Endothelial cell of umbilical vein (primary cell): ENCODE results near the gene OSER1. TPM values are rescaled to one million over a fixed set of nuclear protein-coding genes. Genes with fewer than 3 reads are reported as not detected.

Experiments
- BruUV-seq: library from RNA; stranded (reverse); fragments of 400-500 nt; replicated peaks from 2 replicates; lab custom pipeline; 2021; lab: Mats Ljungman, UMichigan
- CTCF ChIA-PET: fragments of 300-600, 350-600 bp; sonication (Branson Sonifier 250); formaldehyde crosslinking; loops from one replicate; lab custom pipeline; 2021; ENCODE audit warnings: antibody characterized with exemption, inconsistent platforms; lab: Charles Lee
- POLR2A ChIA-PET: fragments of 300-600, 350-600 bp; sonication (Branson Sonifier 250); formaldehyde crosslinking; loops from one replicate; lab custom pipeline; 2021; ENCODE audit warnings: antibody characterized with exemption, inconsistent platforms; lab: Charles Lee
- DNase-seq: peaks from one replicate; pipeline ENCODE4 v3.0.0-alpha.2; 2011; ENCODE audit warnings: low read depth, low spot score
- FAIRE-seq: peaks from 2 replicates; lab custom pipeline; 2011; peaks lifted over from hg19 to GRCh38; lab: Jason Lieb, UNC
- H2AFZ ChIP-seq: 2 replicates; pipeline ENCODE4 v1.6.0; 2012; ENCODE audit warnings: low read depth, low read length, control low read depth, inconsistent platforms
- H3K27ac ChIP-seq: 2 replicates; pipeline ENCODE4 v1.5.1; 2011; ENCODE audit warnings: low read depth, mild to moderate bottlenecking, control low read depth, low read length, moderate library complexity; ENCODE audit not compliant: insufficient read depth
- H3K27me3 ChIP-seq, 2 experiments: 2 replicates each; pipeline versions ENCODE4 v1.6.0 to v1.6.1; 2011; ENCODE audit warnings: low read length in 2 of 2, mixed read lengths in 1 of 2; ENCODE audit not compliant: control insufficient read depth in 2 of 2, insufficient read depth in 2 of 2
- H3K36me3 ChIP-seq, 2 experiments: 2 replicates in 1 of 2; 3 replicates in 1 of 2; pipeline ENCODE4 v1.5.1; 2011; ENCODE audit warnings: low read length in 2 of 2, mild to moderate bottlenecking in 1 of 2, moderate library complexity in 1 of 2; ENCODE audit not compliant: control insufficient read depth in 2 of 2, insufficient read depth in 2 of 2; ENCODE audit errors: extremely low read depth in 1 of 2
- H3K4me1 ChIP-seq: 3 replicates; pipeline ENCODE4 v1.5.1; 2011; ENCODE audit warnings: mild to moderate bottlenecking, low read length; ENCODE audit not compliant: control insufficient read depth, insufficient read depth; ENCODE audit errors: extremely low read depth
- H3K4me2 ChIP-seq: 2 replicates; pipeline ENCODE4 v1.6.1; 2011; ENCODE audit warnings: low read length, control low read depth, mixed read lengths; ENCODE audit not compliant: insufficient read depth
- H3K4me3 ChIP-seq, 3 experiments: fragments of 200-600 bp in 1 of 3; sonication (generic), shearing (Covaris generic) in 1 of 3; replicated peaks in 1 of 3; 2 replicates each; pipeline ENCODE4 v1.5.1; 2011 to 2016; ENCODE audit warnings: control low read depth in 3 of 3, low read length in 3 of 3, mild to moderate bottlenecking in 2 of 3, inconsistent platforms in 1 of 3, low read depth in 1 of 3, moderate library complexity in 1 of 3; ENCODE audit not compliant: insufficient read depth in 1 of 3
- H3K79me2 ChIP-seq: 2 replicates; pipeline ENCODE4 v1.6.0; 2012; ENCODE audit warnings: low read length, inconsistent platforms; ENCODE audit not compliant: control insufficient read depth, insufficient read depth
- H3K9ac ChIP-seq: replicated peaks from 2 replicates; pipeline ENCODE3; 2011; ENCODE audit warnings: low read length, control low read depth; ENCODE audit not compliant: insufficient read depth; ENCODE audit errors: extremely low read depth
- H3K9me1 ChIP-seq: replicated peaks from 3 replicates; pipeline ENCODE4 v1.6.0; 2011; ENCODE audit warnings: mild to moderate bottlenecking, low read length; ENCODE audit not compliant: control insufficient read depth, insufficient read depth; ENCODE audit errors: extremely low read depth
- H3K9me3 ChIP-seq: replicated peaks from 2 replicates; pipeline ENCODE4 v1.5.1; 2012; ENCODE audit warnings: low read length, inconsistent platforms; ENCODE audit not compliant: control insufficient read depth, insufficient read depth
- H4K20me1 ChIP-seq: replicated peaks from 2 replicates; pipeline ENCODE3; 2011; ENCODE audit warnings: mild to moderate bottlenecking, low read length; ENCODE audit not compliant: control insufficient read depth, insufficient read depth; ENCODE audit errors: extremely low read depth
- CTCF ChIP-seq, 2 donors: IDR thresholded peaks; 1 replicate in 1 of 2; 2 replicates in 1 of 2; pipeline ENCODE4 v1.5.1; 2011; ENCODE audit warnings: low read length in 2 of 2, mild to moderate bottlenecking in 2 of 2, moderate library complexity in 2 of 2, control low read depth in 1 of 2, inconsistent platforms in 1 of 2, low read depth in 1 of 2; ENCODE audit not compliant: insufficient read depth in 1 of 2; ENCODE audit errors: extremely low read depth in 1 of 2
- EZH2 ChIP-seq: IDR thresholded peaks from 2 replicates; pipeline ENCODE4 v1.6.1; 2012; ENCODE audit warnings: borderline replicate concordance, low read depth, mild to moderate bottlenecking, moderate library complexity, low read length, inconsistent platforms; ENCODE audit not compliant: severe bottlenecking
- FOS ChIP-seq: IDR thresholded peaks from 2 replicates; pipeline ENCODE4 v1.6.1; 2011; ENCODE audit warnings: mild to moderate bottlenecking, low read length, moderate library complexity, borderline replicate concordance; ENCODE audit not compliant: insufficient read depth
- GATA2 ChIP-seq: IDR thresholded peaks from 2 replicates; pipeline ENCODE4 v1.7.0; 2011; ENCODE audit warnings: low read depth, mild to moderate bottlenecking, moderate library complexity, mixed read lengths, low read length; ENCODE audit not compliant: insufficient read length, insufficient read depth
- JUN ChIP-seq: IDR thresholded peaks from 2 replicates; pipeline ENCODE4 v1.6.1; 2011; ENCODE audit warnings: borderline replicate concordance, low read depth; ENCODE audit not compliant: insufficient read length, insufficient read depth
- MAX ChIP-seq: IDR thresholded peaks from 2 replicates; pipeline ENCODE4 v1.6.1; 2011; ENCODE audit not compliant: insufficient read depth, insufficient read length
- MYC ChIP-seq: IDR thresholded peaks from one replicate; pipeline ENCODE4 v1.6.1; 2011; ENCODE audit warnings: mild to moderate bottlenecking, low read depth, low read length
- POLR2A ChIP-seq: IDR thresholded peaks from 2 replicates; pipeline ENCODE4 v1.6.1; 2012; ENCODE audit warnings: low read depth, mild to moderate bottlenecking, control low read depth, low read length
- POLR2AphosphoS5 ChIP-seq: IDR thresholded peaks from 2 replicates; pipeline ENCODE4 v1.6.1; 2012; ENCODE audit warnings: low read depth, mild to moderate bottlenecking, control low read depth, low read length, moderate library complexity; ENCODE audit not compliant: insufficient read depth
- dilution Hi-C: fragments of 300-500 bp; cut with MboI; formaldehyde crosslinking; loops from one replicate; pipeline ENCODE4 v1.15.0; 2019; ENCODE audit warnings: low sequenced_read_pairs; ENCODE audit not compliant: extremely low pct_ligation_motif_present
- intact Hi-C: fragments of 100-400 bp; cut with micrococcal nuclease; formaldehyde crosslinking; loops from one replicate; pipeline ENCODE4 v1.10.0; 2022
- polyA plus RNA-seq, 4 experiments: library from polyadenylated mRNA; depleted of rRNA in 3 of 4; stranded (reverse) in 3 of 4; unstranded in 1 of 4; fragments of >200 nt; gene quantifications; 2 replicates each; pipeline versions ENCODE4 v1.2.1 to v1.2.3, GENCODE V29; 2011 to 2012; ENCODE audit warnings: missing spikeins in 1 of 4
- total RNA-seq: library from RNA; stranded (reverse); gene quantifications from 2 replicates; pipeline ENCODE4 v1.2.3, GENCODE V29; 2021

Gene OSER1
- total and polyA plus RNA-seq, 2 donors (not counting 3 experiments of a cell fraction or from before 2014, with no cell fraction given), result 30.8 to 36.0 TPM

- H3K9me1 ChIP-seq, result no peaks in the 10 kb centered on the region
- no peaks in the 10 kb centered on the region for H3K4me1 ChIP-seq
- ChIA-PET CTCF (interaction anchor here (1.2 kb wide), 2 partner anchors 22 to 49 kb away, joined by 3 to 4 read pairs; no protein-coding TSS in a partner anchor), POLR2A (no interaction called here)
- no peaks in the 10 kb centered on the region for H3K79me2 ChIP-seq
- BruUV-seq, result no TSS peak
- FAIRE-seq, result no peak
- H4K20me1 ChIP-seq, result no peaks in the 10 kb centered on the region
- H3K36me3 ChIP-seq, result no peaks in the 10 kb centered on the region
- no peaks in the 10 kb centered on the region for H3K9me3 ChIP-seq
- dilution Hi-C loops, result no loop called here
- no peak overlapping the region for H3K4me3 ChIP-seq
- H3K4me2 ChIP-seq, result no peak overlapping the region
- H3K27me3 ChIP-seq, result peaks cover 2 to 12% of the 10 kb centered on the region in 2 experiments
- no peak for DNase-seq
- no peak overlapping the region for H2AFZ ChIP-seq
- intact Hi-C loops, result no loop called here
- TF ChIP-seq MAX, result no peak
- TF ChIP-seq CTCF (IDR thresholded peaks at IDR 0.05; ENCODE audit: extremely low read depth in 1 of 2, insufficient read depth in 1 of 2, low read depth in 1 of 2, low read length in 2 of 2), result no peak
- no peak for TF ChIP-seq MYC
- no peak for TF ChIP-seq EZH2
- TF ChIP-seq GATA2, result no peak
- no peak for TF ChIP-seq POLR2AphosphoS5
- TF ChIP-seq FOS, result no peak
- TF ChIP-seq JUN, result no peak
- TF ChIP-seq POLR2A, result no peak
- no peak overlapping the region for H3K27ac ChIP-seq
- no peak overlapping the region for H3K9ac ChIP-seq
Measured at GRCh38 chr20:44166008-44166407, 44.6 kb downstream of the OSER1 start.
